ENCODE results near the gene SAFB2.

SAFB2 gene

GRCh38 chr19:5622465-5623396 is at the start of gene SAFB2, which contains the start of gene SAFB:
TSS of gene SAFB2 (minus strand) at chr19:5622776. CDS start at chr19:5622715, 61 bp downstream.
TSS of gene SAFB (plus strand) at chr19:5623083. CDS start at chr19:5623206, 123 bp downstream.
- peak; percentile 100 for DNase-seq

- DNase-seq: no peak
Measured at GRCh38 chr19:5671600-5671999, 49.0 kb upstream of the SAFB2 start.

- no peak for DNase-seq
Measured at GRCh38 chr19:5669212-5669611, 46.6 kb upstream of the SAFB2 start.

- DNase-seq: no peak
Measured at GRCh38 chr19:5667751-5668271, 45.2 kb upstream of the SAFB2 start.

- no peak for DNase-seq
Measured at GRCh38 chr19:5666921-5667610, 44.5 kb upstream of the SAFB2 start.

GRCh38 chr19:5665781-5666513 is 43.4 kb upstream of the SAFB2 start:
- DNase-seq: no peak

- no peak for DNase-seq
Measured at GRCh38 chr19:5664515-5664914, 41.9 kb upstream of the SAFB2 start.

GRCh38 chr19:5663904-5664303 is 41.3 kb upstream of the SAFB2 start:
- DNase-seq: no peak

- DNase-seq: no peak
Measured at GRCh38 chr19:5661483-5661882, 38.9 kb upstream of the SAFB2 start.

GRCh38 chr19:5655412-5655811 is 32.8 kb upstream of the SAFB2 start:
- DNase-seq: no peak

GRCh38 chr19:5654931-5655330 is 32.4 kb upstream of the SAFB2 start:
- DNase-seq: no peak

GRCh38 chr19:5652261-5652660 is 29.7 kb upstream of the SAFB2 start:
- no peak for DNase-seq

- no peak for DNase-seq
Measured at GRCh38 chr19:5651361-5651760, 28.8 kb upstream of the SAFB2 start.

- no peak for DNase-seq
Measured at GRCh38 chr19:5648464-5648863, 25.9 kb upstream of the SAFB2 start.

- DNase-seq: no peak
Measured at GRCh38 chr19:5646703-5647102, 24.1 kb upstream of the SAFB2 start.

- DNase-seq: no peak
Measured at GRCh38 chr19:5645409-5645808, 22.8 kb upstream of the SAFB2 start.

- no peak for DNase-seq
Measured at GRCh38 chr19:5644037-5644436, 21.5 kb upstream of the SAFB2 start.

- no peak for DNase-seq
Measured at GRCh38 chr19:5643060-5643459, 20.5 kb upstream of the SAFB2 start.

- DNase-seq: no peak
Measured at GRCh38 chr19:5642204-5642603, 19.6 kb upstream of the SAFB2 start.

GRCh38 chr19:5641171-5641570 is 18.6 kb upstream of the SAFB2 start:
- DNase-seq: no peak

GRCh38 chr19:5637971-5638370 is 15.4 kb upstream of the SAFB2 start:
- no peak for DNase-seq

- DNase-seq: no peak
Measured at GRCh38 chr19:5635427-5635826, 12.9 kb upstream of the SAFB2 start.

GRCh38 chr19:5632657-5633056 is 10.1 kb upstream of the SAFB2 start:
- no peak for DNase-seq

Data from NCI-H345 (cell line).